Measurements from ENCODE around the gene RELN. TPM values are rescaled to one million over a fixed set of nuclear protein-coding genes. Genes with fewer than 3 reads are reported as not detected.

Gene RELN
- total RNA-seq, 1 donor from 2014 or later, result not detected

DNA sequence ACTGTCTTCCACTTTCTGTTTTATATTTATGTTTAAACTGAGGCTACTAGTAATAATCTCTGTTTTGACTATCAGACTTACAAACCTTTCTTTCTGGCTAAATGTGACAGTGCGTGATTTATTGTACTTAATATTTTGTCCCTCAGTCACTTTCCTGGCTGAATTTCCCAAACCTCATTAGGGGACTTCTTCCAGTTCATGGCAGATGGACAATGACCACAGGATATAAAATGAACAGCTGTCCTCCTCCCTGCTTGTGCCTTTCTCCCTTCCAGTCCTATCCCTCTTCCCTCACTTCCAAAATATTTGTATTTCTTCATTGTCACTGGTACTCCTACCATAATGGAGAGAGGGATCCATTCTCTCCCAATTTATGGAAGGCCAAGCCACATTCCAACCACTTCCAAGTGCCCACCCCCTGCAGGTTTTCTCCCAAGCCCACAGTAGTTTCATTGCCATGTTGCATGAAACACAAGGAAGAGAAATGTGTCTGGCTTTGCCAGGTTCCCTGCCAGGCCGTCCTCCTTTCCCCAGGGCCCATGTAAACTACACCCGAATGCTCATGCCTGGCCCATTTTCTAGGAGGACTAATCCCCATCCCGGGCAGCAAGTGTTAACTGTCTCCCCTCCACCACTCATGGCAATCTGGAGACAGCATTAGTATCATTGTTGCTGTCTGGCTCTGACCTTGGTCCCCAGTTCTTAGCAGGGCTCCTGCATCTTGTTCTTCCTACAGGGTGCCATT lies 273.9 kb downstream of the RELN start:
- H3K27me3 Mint-ChIP-seq (ENCODE audit: insufficient read depth), result no peaks in the 10 kb centered on the region
- no peaks in the 10 kb centered on the region for H3K36me3 Mint-ChIP-seq (ENCODE audit: low read depth)
- H3K4me3 Mint-ChIP-seq, result no peak overlapping the region
- no peaks in the 10 kb centered on the region for H3K4me1 Mint-ChIP-seq (ENCODE audit: low read depth)
- no peak for DNase-seq (ENCODE audit: low spot score)
- intact Hi-C loops (cut with micrococcal nuclease), result no loop called here
- H3K9me3 Mint-ChIP-seq, result no peaks in the 10 kb centered on the region
- no peak overlapping the region for H3K27ac Mint-ChIP-seq

DNA sequence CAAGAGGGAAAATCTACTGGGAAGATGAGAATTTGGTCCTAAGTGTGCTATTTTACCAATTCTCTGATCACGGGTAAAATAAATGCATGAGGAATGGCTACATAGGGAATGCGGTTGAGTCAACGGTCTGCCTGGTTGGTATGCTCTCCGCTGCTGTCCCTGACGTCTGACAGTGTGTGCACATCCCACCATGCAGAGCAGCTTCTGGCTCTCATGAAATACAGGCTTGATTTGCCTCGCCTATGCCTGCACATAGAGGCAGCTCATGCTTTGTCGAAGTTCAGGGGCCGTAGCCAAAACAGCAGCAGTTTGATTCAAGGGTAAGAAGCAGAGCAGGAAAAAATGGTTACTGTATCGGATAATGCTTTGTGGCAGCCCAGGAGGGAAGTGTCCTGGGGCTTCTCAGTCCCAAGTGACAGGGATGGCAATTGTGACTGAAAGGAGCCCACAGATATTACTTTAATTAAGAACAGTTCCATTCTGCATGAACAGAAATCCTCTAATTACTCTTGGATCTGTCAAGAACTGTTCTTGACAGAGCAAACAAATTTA lies 275.0 kb downstream of the RELN start:
- H3K36me3 Mint-ChIP-seq (ENCODE audit: low read depth), result no peaks in the 10 kb centered on the region
- H3K4me1 Mint-ChIP-seq (ENCODE audit: low read depth), result no peaks in the 10 kb centered on the region
- no peak overlapping the region for H3K27ac Mint-ChIP-seq
- H3K9me3 Mint-ChIP-seq, result no peaks in the 10 kb centered on the region
- no peak for DNase-seq (ENCODE audit: low spot score)
- no peaks in the 10 kb centered on the region for H3K27me3 Mint-ChIP-seq (ENCODE audit: insufficient read depth)
- intact Hi-C loops (cut with micrococcal nuclease), result no loop called here
- H3K4me3 Mint-ChIP-seq, result no peak overlapping the region

DNA sequence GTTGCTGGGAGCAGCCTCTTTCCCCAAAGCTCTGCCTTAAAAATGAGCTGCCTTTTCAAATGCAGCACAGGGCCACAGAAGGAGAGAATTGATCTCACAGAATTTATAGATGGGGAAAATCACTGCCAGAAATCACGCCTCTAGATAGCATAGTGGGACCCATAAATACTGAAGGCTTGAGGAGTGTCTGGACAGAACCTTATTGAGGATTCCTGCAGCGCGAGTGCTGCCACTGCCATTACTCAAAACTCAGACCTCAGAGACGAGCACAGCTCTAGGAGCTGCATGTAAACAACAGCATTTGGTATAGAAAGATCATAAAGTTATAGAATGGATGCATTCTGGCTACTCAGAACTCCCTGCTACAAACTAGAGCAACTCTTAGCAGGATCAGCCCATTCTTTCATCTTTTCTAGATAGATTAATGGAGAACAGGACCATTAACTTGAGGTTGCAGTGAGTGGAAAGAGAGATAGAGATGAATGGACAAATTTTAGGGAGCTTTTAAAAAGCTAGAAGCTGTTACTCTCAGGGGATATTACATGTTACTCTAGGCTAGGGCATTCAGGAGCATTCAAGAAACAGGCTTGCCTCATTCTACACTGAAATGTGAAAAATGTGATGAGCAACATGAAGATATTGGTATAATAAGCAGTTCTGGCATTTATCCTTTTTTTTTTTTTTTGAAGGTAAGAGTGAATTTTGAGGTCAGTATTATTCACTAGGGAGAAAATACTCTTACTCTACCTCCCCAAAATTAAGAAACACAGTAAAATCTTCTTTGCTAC lies 276.3 kb downstream of the RELN start:
- Mint-ChIP-seq H3K4me3 (no peak overlapping the region), H3K27me3 (ENCODE audit: insufficient read depth) (no peaks in the 10 kb centered on the region), H3K4me1 (ENCODE audit: low read depth) (no peaks in the 10 kb centered on the region), H3K9me3 (no peaks in the 10 kb centered on the region), H3K36me3 (ENCODE audit: low read depth) (no peaks in the 10 kb centered on the region), H3K27ac (no peak overlapping the region)
- DNase-seq (ENCODE audit: low spot score), result no peak
- intact Hi-C loops (cut with micrococcal nuclease), result no loop called here

DNA sequence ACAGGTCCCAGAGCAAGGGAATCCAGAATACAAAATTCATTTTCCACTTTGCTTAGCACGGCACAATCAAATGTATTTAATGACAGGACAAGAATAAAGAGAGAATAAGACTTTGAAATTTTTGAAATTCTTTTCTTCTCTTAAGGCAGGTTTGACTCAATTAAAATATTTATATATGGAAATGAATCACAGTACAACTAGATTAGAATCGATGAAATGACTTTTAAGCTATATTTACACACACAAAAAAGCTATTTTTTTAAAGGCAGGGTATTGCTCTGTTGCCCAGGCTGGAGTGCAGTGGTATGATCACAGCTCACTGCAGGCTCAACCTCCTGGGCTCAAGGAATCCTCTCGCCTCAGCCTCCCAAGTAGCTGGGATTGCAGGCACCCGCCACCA lies 278.0 kb downstream of the RELN start:
- no peaks in the 10 kb centered on the region for H3K27me3 Mint-ChIP-seq (ENCODE audit: insufficient read depth)
- no peaks in the 10 kb centered on the region for H3K9me3 Mint-ChIP-seq
- no peak for DNase-seq (ENCODE audit: low spot score)
- no peak overlapping the region for H3K27ac Mint-ChIP-seq
- H3K36me3 Mint-ChIP-seq (ENCODE audit: low read depth), result no peaks in the 10 kb centered on the region
- intact Hi-C loops (cut with micrococcal nuclease), result no loop called here
- H3K4me1 Mint-ChIP-seq (ENCODE audit: low read depth), result no peaks in the 10 kb centered on the region
- H3K4me3 Mint-ChIP-seq, result no peak overlapping the region

DNA sequence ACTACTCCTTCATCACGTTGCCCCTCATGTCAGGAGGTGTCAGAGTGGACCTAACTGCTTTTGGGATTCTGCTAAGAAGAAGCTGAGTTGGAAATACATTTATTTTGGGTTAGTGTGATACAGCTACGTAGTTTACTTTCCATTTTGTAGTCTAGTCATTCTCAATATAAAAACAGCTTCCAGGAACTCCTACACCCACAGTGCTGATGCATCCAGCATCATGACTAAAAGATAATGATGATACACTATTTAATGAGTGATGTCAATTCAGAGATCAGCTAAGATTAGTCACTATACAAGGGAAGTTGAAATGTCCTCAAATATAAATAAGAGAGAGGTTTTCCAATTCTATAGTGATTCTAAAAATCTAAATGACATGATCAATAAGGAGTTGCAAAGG lies 279.2 kb downstream of the RELN start:
- Mint-ChIP-seq H3K27ac (no peak overlapping the region), H3K4me1 (ENCODE audit: low read depth) (no peaks in the 10 kb centered on the region), H3K9me3 (no peaks in the 10 kb centered on the region), H3K27me3 (ENCODE audit: insufficient read depth) (no peaks in the 10 kb centered on the region), H3K36me3 (ENCODE audit: low read depth) (no peaks in the 10 kb centered on the region), H3K4me3 (no peak overlapping the region)
- intact Hi-C loops (cut with micrococcal nuclease), result no loop called here
- no peak for DNase-seq (ENCODE audit: low spot score)

DNA sequence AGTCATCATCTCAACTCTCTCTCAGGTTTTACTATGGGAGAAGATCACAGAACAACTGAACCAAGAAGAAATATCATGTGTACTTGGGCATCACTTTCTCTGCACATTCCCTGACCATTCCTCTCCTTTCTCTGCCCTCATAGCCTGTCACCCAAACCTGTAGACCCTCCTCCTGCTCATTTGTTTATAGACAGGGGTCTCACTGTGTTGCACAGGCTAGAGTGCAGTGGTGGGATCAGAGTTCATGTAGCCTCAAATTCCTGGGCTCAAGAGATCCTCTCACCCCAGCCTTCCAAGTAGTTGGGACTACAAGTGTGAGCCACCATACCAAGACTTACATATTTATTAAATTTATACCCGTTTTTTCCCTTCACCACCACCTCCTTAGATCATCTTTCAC lies 282.7 kb downstream of the RELN start:
- Mint-ChIP-seq H3K9me3 (no peaks in the 10 kb centered on the region), H3K27ac (no peak overlapping the region), H3K4me3 (no peak overlapping the region), H3K27me3 (ENCODE audit: insufficient read depth) (no peaks in the 10 kb centered on the region), H3K4me1 (ENCODE audit: low read depth) (no peaks in the 10 kb centered on the region), H3K36me3 (ENCODE audit: low read depth) (no peaks in the 10 kb centered on the region)
- intact Hi-C loops (cut with micrococcal nuclease), result no loop called here
- no peak for DNase-seq (ENCODE audit: low spot score)

DNA sequence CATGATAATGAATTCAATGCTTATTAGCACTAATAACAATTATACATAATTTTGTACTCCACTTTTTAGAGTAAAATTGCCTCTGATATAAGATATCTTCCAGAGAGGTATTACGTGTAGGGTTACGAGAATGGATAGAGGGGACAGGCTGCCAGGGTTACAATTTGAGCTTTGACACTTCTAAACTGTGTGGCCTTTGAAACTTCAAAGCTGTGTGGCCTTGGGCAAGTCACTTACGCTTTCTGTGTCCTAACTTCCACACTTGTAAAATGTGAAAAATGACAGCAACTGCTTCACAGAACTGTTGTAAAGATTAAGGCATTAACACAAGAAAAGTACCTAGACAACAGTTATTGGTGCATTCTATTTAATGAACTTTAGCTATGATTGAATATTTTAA lies 283.9 kb downstream of the RELN start:
- H3K4me1 Mint-ChIP-seq (ENCODE audit: low read depth), result no peaks in the 10 kb centered on the region
- no peaks in the 10 kb centered on the region for H3K9me3 Mint-ChIP-seq
- no peaks in the 10 kb centered on the region for H3K36me3 Mint-ChIP-seq (ENCODE audit: low read depth)
- DNase-seq (ENCODE audit: low spot score), result no peak
- H3K27me3 Mint-ChIP-seq (ENCODE audit: insufficient read depth), result no peaks in the 10 kb centered on the region
- no peak overlapping the region for H3K27ac Mint-ChIP-seq
- H3K4me3 Mint-ChIP-seq, result no peak overlapping the region
- intact Hi-C loops (cut with micrococcal nuclease), result no loop called here

DNA sequence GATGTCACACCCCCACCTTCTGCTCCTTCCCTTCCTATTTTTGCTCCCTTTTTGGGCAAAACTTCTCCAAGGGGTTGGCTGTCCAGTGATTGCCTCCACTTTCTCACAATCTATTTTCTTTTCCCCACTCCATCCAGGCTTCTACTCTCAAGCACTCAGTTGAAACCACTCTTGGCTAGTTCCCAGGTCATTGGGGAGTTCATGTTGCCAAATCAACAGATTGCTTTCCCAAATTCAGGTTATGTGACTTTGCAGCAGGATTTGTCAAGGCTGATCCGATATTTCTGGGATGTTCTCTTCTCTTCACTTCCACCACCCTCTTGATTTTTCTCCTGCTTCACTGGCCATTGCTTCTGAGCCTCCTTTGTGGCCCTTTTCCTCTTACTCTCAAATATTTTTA lies 284.8 kb downstream of the RELN start:
- H3K27me3 Mint-ChIP-seq (ENCODE audit: insufficient read depth), result no peaks in the 10 kb centered on the region
- no peak overlapping the region for H3K27ac Mint-ChIP-seq
- no peak for DNase-seq (ENCODE audit: low spot score)
- no peak overlapping the region for H3K4me3 Mint-ChIP-seq
- no peaks in the 10 kb centered on the region for H3K9me3 Mint-ChIP-seq
- no peaks in the 10 kb centered on the region for H3K36me3 Mint-ChIP-seq (ENCODE audit: low read depth)
- no peaks in the 10 kb centered on the region for H3K4me1 Mint-ChIP-seq (ENCODE audit: low read depth)
- intact Hi-C loops (cut with micrococcal nuclease), result no loop called here

DNA sequence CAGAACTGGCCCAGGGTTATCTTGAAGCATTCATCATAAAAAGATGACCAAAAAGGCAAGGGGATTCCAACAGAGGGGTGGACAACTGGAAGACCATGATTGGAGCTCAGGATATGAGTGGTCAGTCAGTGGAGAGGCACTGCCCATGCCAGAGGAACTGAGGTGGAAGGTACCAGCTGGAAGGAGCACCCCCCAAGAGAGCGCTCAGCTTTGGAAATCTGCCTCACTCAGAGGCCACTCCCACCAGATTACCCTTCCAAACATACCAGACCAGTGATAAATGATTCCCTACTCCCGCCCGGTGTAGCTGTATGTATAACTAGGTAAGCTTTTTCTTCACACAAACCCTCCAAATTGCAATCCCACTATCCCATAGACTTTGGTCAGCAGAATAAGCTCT lies 286.5 kb downstream of the RELN start:
- no peaks in the 10 kb centered on the region for H3K27me3 Mint-ChIP-seq (ENCODE audit: insufficient read depth)
- H3K9me3 Mint-ChIP-seq, result no peaks in the 10 kb centered on the region
- no peaks in the 10 kb centered on the region for H3K4me1 Mint-ChIP-seq (ENCODE audit: low read depth)
- H3K27ac Mint-ChIP-seq, result no peak overlapping the region
- intact Hi-C loops (cut with micrococcal nuclease), result no loop called here
- H3K4me3 Mint-ChIP-seq, result no peak overlapping the region
- no peak for DNase-seq (ENCODE audit: low spot score)
- no peaks in the 10 kb centered on the region for H3K36me3 Mint-ChIP-seq (ENCODE audit: low read depth)

DNA sequence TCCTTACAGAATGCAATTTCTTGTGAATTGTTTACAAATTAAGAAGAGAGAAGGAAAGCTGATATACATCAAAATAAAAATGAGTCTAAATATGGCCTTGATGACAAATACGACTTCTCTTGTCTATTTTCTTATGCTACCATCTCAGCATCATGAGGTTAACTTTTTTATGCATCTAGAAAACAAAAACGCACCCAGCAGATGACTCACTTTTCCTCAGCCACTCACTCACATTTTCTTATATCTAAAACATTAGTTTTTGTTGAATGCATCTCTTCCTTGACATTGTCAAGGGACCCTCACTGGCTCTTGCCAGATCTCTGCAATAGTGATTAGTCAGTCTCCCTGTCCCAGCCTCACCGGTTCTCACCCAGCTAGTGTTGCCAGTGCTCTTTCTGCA lies 287.0 kb downstream of the RELN start:
- intact Hi-C loops (cut with micrococcal nuclease), result no loop called here
- no peaks in the 10 kb centered on the region for H3K9me3 Mint-ChIP-seq
- no peaks in the 10 kb centered on the region for H3K4me1 Mint-ChIP-seq (ENCODE audit: low read depth)
- no peak overlapping the region for H3K4me3 Mint-ChIP-seq
- H3K27me3 Mint-ChIP-seq (ENCODE audit: insufficient read depth), result no peaks in the 10 kb centered on the region
- DNase-seq (ENCODE audit: low spot score), result no peak
- H3K27ac Mint-ChIP-seq, result no peak overlapping the region
- no peaks in the 10 kb centered on the region for H3K36me3 Mint-ChIP-seq (ENCODE audit: low read depth)

DNA sequence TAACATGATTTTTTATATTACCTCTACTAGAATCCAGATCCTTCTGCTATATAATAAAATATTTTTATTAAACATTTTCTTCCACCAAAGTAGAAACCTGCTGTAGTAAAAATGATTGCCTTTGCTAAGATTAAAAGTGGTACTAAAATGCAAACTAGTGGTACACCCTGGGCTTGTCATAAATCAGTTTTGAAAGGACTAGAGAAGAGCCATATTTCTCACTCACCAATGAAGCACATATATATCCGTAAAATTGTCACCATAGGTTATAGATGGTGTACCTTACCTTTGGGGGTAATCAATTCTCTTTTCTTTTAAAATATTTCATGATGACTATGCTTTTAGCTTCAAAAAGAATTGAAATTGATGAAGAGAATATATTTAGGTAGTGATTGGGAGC lies 290.4 kb downstream of the RELN start:
- intact Hi-C loops (cut with micrococcal nuclease), result no loop called here
- Mint-ChIP-seq H3K27ac (no peak overlapping the region), H3K4me3 (no peak overlapping the region)

DNA sequence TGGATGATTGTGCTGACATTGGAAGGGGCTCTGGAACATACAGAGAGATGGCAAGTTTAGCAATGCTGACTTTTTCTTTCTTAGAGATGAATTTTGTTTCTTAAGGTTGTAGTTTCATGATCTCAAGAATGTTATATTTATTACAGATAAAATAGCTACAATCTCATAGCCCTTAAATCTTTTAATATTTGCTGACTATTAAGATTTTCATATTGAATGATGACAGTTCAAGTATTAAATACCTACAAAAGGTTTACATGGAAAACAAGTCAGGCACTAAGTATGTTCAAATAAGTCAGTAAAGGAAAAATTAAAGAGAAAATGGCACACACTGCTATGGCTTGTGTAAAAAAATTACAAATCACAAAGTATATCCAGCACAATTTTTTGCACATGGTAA lies 291.4 kb downstream of the RELN start:
- H3K27ac Mint-ChIP-seq, result no peak overlapping the region
- no peaks in the 10 kb centered on the region for H3K9me3 Mint-ChIP-seq
- intact Hi-C loops (cut with micrococcal nuclease), result no loop called here
- no peaks in the 10 kb centered on the region for H3K4me1 Mint-ChIP-seq (ENCODE audit: low read depth)
- H3K36me3 Mint-ChIP-seq (ENCODE audit: low read depth), result no peaks in the 10 kb centered on the region
- no peaks in the 10 kb centered on the region for H3K27me3 Mint-ChIP-seq (ENCODE audit: insufficient read depth)
- no peak for DNase-seq (ENCODE audit: low spot score)
- no peak overlapping the region for H3K4me3 Mint-ChIP-seq

More for the DNA sequence above, 290.4 kb downstream of the RELN start:
- Mint-ChIP-seq H3K9me3 (no peaks in the 10 kb centered on the region), H3K27me3 (ENCODE audit: insufficient read depth) (no peaks in the 10 kb centered on the region), H3K36me3 (ENCODE audit: low read depth) (no peaks in the 10 kb centered on the region), H3K4me1 (ENCODE audit: low read depth) (no peaks in the 10 kb centered on the region)
- DNase-seq (ENCODE audit: low spot score), result no peak

DNA sequence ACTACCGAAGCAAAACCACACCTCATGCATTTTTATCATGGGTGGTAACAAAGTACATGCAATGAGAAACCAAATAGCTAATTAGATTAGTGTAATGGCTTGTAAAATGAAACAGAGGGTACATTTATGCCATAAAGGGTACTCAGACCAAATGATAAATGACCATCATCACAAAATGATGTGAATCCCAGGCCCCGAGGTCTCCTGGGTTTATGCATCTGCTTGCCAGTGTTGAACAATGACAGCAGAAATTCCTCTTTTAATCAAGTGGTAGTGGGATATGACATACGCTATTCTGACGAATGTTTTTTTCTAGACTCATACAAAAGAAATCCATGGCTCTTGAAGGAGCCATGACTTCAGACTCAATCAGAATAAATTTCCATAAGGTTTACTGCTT lies 293.9 kb downstream of the RELN start:
- intact Hi-C loops (cut with micrococcal nuclease), result no loop called here
- no peak overlapping the region for H3K27ac Mint-ChIP-seq
- DNase-seq (ENCODE audit: low spot score), result no peak
- H3K27me3 Mint-ChIP-seq (ENCODE audit: insufficient read depth), result no peaks in the 10 kb centered on the region
- no peaks in the 10 kb centered on the region for H3K36me3 Mint-ChIP-seq (ENCODE audit: low read depth)
- H3K4me3 Mint-ChIP-seq, result no peak overlapping the region
- no peaks in the 10 kb centered on the region for H3K4me1 Mint-ChIP-seq (ENCODE audit: low read depth)
- no peaks in the 10 kb centered on the region for H3K9me3 Mint-ChIP-seq
